WTC11 (cell line): ENCODE measurements around the gene ARL8A.

Experiments
- ARID4B ChIP-seq: sonication (generic); formaldehyde crosslinking; IDR thresholded peaks from 2 replicates; pipeline ENCODE4 v1.8.0; 2023; ENCODE audit warnings: missing genetic modification reagents, mild to moderate bottlenecking, borderline replicate concordance
- FOXP1 ChIP-seq: sonication (generic); formaldehyde crosslinking; IDR thresholded peaks from 2 replicates; pipeline ENCODE4 v1.8.0; 2022; ENCODE audit warnings: missing genetic modification reagents, mild to moderate bottlenecking, moderate library complexity, borderline replicate concordance
- JAZF1 ChIP-seq: fragments of 250-450 bp; sonication (Bioruptor Pico); IDR thresholded peaks from 2 replicates; pipeline ENCODE4 v1.9.0; 2021; ENCODE audit warnings: moderate library complexity, mild to moderate bottlenecking, inconsistent platforms
- MYBL2 ChIP-seq: sonication (generic); formaldehyde crosslinking; IDR thresholded peaks from 2 replicates; pipeline ENCODE4 v1.8.1; 2023; ENCODE audit warnings: mild to moderate bottlenecking, moderate library complexity, missing genetic modification reagents
- PREB ChIP-seq: sonication (generic); formaldehyde crosslinking; IDR thresholded peaks from 2 replicates; pipeline ENCODE4 v1.8.1; 2022; ENCODE audit warnings: mild to moderate bottlenecking, missing genetic modification reagents, moderate library complexity, borderline replicate concordance
- STAT6 ChIP-seq: sonication (generic); formaldehyde crosslinking; conservative IDR thresholded peaks from 2 replicates; pipeline ENCODE4 v1.8.1; 2023; ENCODE audit warnings: mild to moderate bottlenecking, low read depth, missing genetic modification reagents, moderate library complexity
- ZNF416 ChIP-seq: fragments of 250-450 bp; sonication (Bioruptor Pico); IDR thresholded peaks from 2 replicates; pipeline ENCODE4 v1.9.0; 2021; ENCODE audit warnings: mild to moderate bottlenecking, inconsistent platforms
- TF ChIP-seq, protein P1 (sequence below): fragments of 200-600 bp; IDR thresholded peaks from 2 replicates; pipeline ENCODE4 v1.8.0; 2022; ENCODE audit warnings: antibody characterized with exemption

DNA sequence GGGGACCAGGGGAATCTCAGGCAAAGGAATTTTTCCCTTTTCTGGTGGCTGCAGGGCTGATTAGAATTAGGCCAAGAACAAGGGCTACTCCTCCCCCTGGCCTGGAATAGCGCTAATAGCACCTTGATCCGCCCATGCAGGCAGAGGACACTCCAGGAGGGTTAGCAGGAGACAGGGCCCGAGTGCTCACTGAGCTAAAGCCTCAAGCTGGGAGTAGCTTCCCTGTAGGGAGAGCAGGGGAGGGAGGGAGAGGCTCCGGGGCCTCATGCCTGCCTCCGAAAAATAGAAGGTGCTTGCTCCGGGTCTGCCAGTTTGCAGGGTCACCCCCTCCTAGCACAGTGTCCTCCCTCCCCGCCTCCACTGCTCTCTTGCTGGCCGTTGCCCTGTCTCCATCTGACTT is 12.1 kb upstream of the ARL8A start:
- TF ChIP-seq MYBL2 (CRISPR knock-in tag) (no peak), ARID4B (CRISPR knock-in tag) (no peak), STAT6 (CRISPR knock-in tag) (no peak), JAZF1 (CRISPR knock-in tag) (no peak), PREB (CRISPR knock-in tag) (no peak), FOXP1 (CRISPR knock-in tag) (no peak), ZNF416 (CRISPR knock-in tag) (no peak)
- TF ChIP-seq, protein P1, sequence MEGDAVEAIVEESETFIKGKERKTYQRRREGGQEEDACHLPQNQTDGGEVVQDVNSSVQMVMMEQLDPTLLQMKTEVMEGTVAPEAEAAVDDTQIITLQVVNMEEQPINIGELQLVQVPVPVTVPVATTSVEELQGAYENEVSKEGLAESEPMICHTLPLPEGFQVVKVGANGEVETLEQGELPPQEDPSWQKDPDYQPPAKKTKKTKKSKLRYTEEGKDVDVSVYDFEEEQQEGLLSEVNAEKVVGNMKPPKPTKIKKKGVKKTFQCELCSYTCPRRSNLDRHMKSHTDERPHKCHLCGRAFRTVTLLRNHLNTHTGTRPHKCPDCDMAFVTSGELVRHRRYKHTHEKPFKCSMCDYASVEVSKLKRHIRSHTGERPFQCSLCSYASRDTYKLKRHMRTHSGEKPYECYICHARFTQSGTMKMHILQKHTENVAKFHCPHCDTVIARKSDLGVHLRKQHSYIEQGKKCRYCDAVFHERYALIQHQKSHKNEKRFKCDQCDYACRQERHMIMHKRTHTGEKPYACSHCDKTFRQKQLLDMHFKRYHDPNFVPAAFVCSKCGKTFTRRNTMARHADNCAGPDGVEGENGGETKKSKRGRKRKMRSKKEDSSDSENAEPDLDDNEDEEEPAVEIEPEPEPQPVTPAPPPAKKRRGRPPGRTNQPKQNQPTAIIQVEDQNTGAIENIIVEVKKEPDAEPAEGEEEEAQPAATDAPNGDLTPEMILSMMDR = no peak
